Activated T-helper 2 cell treated with anti-CD3 and anti-CD28 coated beads, Interferon-gamma antibody, Interleukin-2, Interleukin-4, amounts not matched to agents 10 μg/mL and 5 μg/mL and 100 μg/mL, durations not matched to agents 14 hours and 24 hours and 36 hours (primary cell): ENCODE results near the gene GIGYF2. TPM values are rescaled to one million over a fixed set of nuclear protein-coding genes. Genes with fewer than 3 reads are reported as not detected.
"Not testable (repeated sequence)": the region's sequence is repeated elsewhere in the genome, so short reads cannot be mapped to it uniquely, and the experiment has no call there.

Experiments
- DNase-seq: peaks from one replicate; pipeline ENCODE4 v3.0.0; 2021; ENCODE audit warnings: low spot score
- H3K27ac Mint-ChIP-seq: one replicate; pipeline ENCODE4 v1.8.0; 2021; ENCODE audit warnings: mixed read lengths
- H3K27me3 Mint-ChIP-seq: one replicate; pipeline ENCODE4 v1.8.0; 2021; ENCODE audit warnings: low read depth, mixed read lengths
- H3K36me3 Mint-ChIP-seq: one replicate; pipeline ENCODE4 v1.8.0; 2021; ENCODE audit warnings: low read depth, mixed read lengths
- H3K4me1 Mint-ChIP-seq: one replicate; pipeline ENCODE4 v1.8.0; 2021; ENCODE audit warnings: low read depth, mixed read lengths
- H3K4me3 Mint-ChIP-seq: one replicate; pipeline ENCODE4 v1.8.0; 2021; ENCODE audit warnings: low read depth, mild to moderate bottlenecking, moderate library complexity, mixed read lengths
- H3K9me3 Mint-ChIP-seq: one replicate; pipeline ENCODE4 v1.8.0; 2021; ENCODE audit warnings: mixed read lengths
- intact Hi-C: fragments of 100-400 bp; cut with micrococcal nuclease; formaldehyde crosslinking; loops from one replicate; pipeline ENCODE4 v1.15.1; 2023
- total RNA-seq: library from RNA; stranded (reverse); gene quantifications from 2 replicates; pipeline ENCODE4 v1.2.3, GENCODE V29; 2022

The GIGYF2 gene
- total RNA-seq, 1 donor from 2014 or later, result 64.7 TPM

DNA sequence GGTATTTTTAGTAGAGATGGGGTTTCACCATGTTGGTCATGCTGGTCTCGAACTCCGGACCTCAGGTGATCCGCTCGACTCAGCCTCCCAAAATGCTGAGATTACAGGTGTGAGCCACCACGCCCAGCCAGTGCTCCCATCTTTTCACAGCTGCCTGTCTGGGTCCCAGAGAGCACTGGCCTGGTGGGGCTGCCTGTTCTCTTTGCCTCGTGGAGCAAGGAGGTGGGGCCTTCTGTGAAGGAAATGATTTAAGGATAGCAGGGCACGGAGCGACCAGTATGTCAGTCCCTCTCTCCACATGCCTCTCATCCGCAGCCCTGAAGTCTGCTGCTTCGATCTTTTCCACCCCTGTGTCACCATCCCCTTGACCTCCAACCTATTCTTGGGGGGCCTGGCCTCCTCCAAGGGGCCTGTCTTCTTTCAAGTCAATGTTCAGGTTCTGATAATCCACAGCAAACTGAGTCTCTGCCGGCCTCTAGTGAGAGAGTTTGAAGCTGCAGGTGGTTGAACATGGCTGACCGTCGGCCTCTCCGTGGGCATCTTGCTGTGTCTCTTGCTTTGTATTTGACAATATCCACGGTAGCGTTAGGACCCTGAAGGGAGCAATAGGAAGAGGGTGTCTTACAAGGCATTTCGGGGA is 28.2 kb upstream of the GIGYF2 start:
- peaks cover 6% of the 10 kb centered on the region for H3K27me3 Mint-ChIP-seq
- no peaks in the 10 kb centered on the region for H3K36me3 Mint-ChIP-seq
- no peaks in the 10 kb centered on the region for H3K9me3 Mint-ChIP-seq
- no peak overlapping the region for H3K4me3 Mint-ChIP-seq
- no peak overlapping the region for H3K27ac Mint-ChIP-seq
- H3K4me1 Mint-ChIP-seq, result no peaks in the 10 kb centered on the region
- intact Hi-C loops, result no loop called here
- DNase-seq, result no peak

DNA sequence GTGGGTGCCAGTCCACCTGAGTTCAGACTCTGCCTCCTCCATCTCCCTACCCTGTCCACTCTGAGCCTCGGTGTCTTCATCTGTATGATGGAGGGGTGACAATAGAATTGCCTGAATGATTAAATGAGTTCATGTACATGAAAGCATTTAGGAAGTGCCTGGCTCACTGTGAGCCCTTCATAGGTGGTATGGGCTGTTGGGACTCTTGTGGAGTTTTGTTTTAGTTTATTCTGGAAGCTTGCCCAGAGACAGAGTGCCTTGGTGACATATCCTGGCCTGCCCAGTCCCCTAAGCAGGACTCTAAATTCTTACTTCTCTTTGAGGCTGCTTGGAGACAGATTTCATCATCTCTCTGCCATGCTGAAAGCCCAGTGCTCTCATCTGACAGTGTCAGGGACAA is 24.5 kb upstream of the GIGYF2 start:
- Mint-ChIP-seq H3K9me3 (no peaks in the 10 kb centered on the region), H3K27me3 (peaks cover 6% of the 10 kb centered on the region), H3K27ac (no peak overlapping the region), H3K4me1 (peaks cover 3% of the 10 kb centered on the region), H3K4me3 (no peak overlapping the region), H3K36me3 (no peaks in the 10 kb centered on the region)
- DNase-seq, result no peak
- intact Hi-C loops, result no loop called here

GRCh38 chr2:232674491-232674890 is 22.6 kb upstream of the GIGYF2 start:
- Mint-ChIP-seq H3K4me1 (peaks cover 3% of the 10 kb centered on the region), H3K27me3 (peaks cover 12% of the 10 kb centered on the region)

DNA sequence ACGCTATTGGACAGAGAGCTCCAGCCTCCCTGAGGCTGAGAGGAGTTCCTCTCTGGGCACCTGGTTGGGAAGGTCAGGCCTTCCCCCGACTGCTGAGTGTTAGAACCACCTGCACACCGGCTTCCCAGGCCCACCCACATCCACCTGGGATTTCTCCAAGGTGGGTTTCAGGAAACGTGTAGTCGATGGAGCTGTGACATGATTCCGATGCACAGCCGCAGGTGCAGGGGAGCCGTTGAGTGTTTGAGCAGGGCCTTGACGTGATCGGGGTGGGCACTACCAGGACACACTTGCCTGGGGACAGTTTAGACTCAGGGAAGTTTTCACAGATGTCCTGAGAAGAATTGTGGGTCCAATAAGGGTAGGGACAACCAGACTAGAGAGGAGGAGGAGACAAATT is 21.8 kb upstream of the GIGYF2 start:
- Mint-ChIP-seq H3K4me1 (peaks cover 3% of the 10 kb centered on the region), H3K9me3 (no peaks in the 10 kb centered on the region), H3K27me3 (peaks cover 14% of the 10 kb centered on the region), H3K36me3 (no peaks in the 10 kb centered on the region), H3K4me3 (no peak overlapping the region), H3K27ac (no peak overlapping the region)
- intact Hi-C loops, result no loop called here
- no peak for DNase-seq

More at GRCh38 chr2:232674491-232674890, 22.6 kb upstream of the GIGYF2 start:
- intact Hi-C loops, result no loop called here
- no peak for DNase-seq
- Mint-ChIP-seq H3K27ac (no peak overlapping the region), H3K36me3 (no peaks in the 10 kb centered on the region), H3K4me3 (no peak overlapping the region), H3K9me3 (no peaks in the 10 kb centered on the region)

- no peak overlapping the region for H3K27ac Mint-ChIP-seq
- no peak for DNase-seq
- peaks cover 3% of the 10 kb centered on the region for H3K4me1 Mint-ChIP-seq
- H3K9me3 Mint-ChIP-seq, result no peaks in the 10 kb centered on the region
- H3K27me3 Mint-ChIP-seq, result peaks cover 27% of the 10 kb centered on the region
- intact Hi-C loops, result no loop called here
- H3K4me3 Mint-ChIP-seq, result no peak overlapping the region
- no peaks in the 10 kb centered on the region for H3K36me3 Mint-ChIP-seq
Measured at GRCh38 chr2:232680006-232680405, 17.1 kb upstream of the GIGYF2 start.

DNA sequence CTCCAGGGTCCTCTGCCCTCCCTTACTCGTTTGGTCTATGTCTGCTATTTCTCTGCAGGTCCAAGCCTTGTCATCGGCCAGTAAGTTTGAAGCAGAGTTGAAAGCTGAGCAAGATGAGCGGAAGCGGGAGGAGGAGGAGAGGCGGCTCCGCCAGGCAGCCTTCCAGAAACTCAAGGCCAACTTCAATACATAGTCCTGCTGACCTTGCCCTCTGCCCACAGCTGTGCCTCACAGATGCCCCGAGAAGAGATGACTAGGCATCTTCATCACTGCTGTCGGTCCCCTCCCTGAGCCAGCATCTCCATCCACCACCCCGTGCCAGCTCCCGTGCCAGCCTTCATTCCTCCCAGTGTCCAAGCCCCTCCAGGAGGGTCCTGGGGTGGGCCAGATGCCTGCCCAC is 15.6 kb upstream of the GIGYF2 start:
- no peaks in the 10 kb centered on the region for H3K9me3 Mint-ChIP-seq
- DNase-seq, result no peak
- H3K27ac Mint-ChIP-seq, result no peak overlapping the region
- H3K27me3 Mint-ChIP-seq, result peaks cover 27% of the 10 kb centered on the region
- intact Hi-C loops, result no loop called here
- H3K36me3 Mint-ChIP-seq, result no peaks in the 10 kb centered on the region
- H3K4me3 Mint-ChIP-seq, result no peak overlapping the region
- H3K4me1 Mint-ChIP-seq, result peaks cover 1% of the 10 kb centered on the region

- H3K9me3 Mint-ChIP-seq, result no peaks in the 10 kb centered on the region
- no peak overlapping the region for H3K4me3 Mint-ChIP-seq
- intact Hi-C loops, result no loop called here
- no peaks in the 10 kb centered on the region for H3K36me3 Mint-ChIP-seq
- H3K27ac Mint-ChIP-seq, result no peak overlapping the region
- DNase-seq, result no peak
- peaks cover 26% of the 10 kb centered on the region for H3K27me3 Mint-ChIP-seq
- no peaks in the 10 kb centered on the region for H3K4me1 Mint-ChIP-seq
Measured at GRCh38 chr2:232683368-232683767, 13.8 kb upstream of the GIGYF2 start.

- peaks cover 16% of the 10 kb centered on the region for H3K27me3 Mint-ChIP-seq
- H3K27ac Mint-ChIP-seq, H3K9me3 Mint-ChIP-seq, H3K36me3 Mint-ChIP-seq, DNase-seq, H3K4me3 Mint-ChIP-seq, H3K4me1 Mint-ChIP-seq, intact Hi-C loops: not testable (repeated sequence)
Measured at GRCh38 chr2:232685391-232685790, 11.7 kb upstream of the GIGYF2 start.

GRCh38 chr2:232687382-232688160 is 9.6 kb upstream of the GIGYF2 start:
- intact Hi-C loops, result no loop called here
- DNase-seq, result no peak
- H3K4me1 Mint-ChIP-seq, result no peaks in the 10 kb centered on the region
- no peak overlapping the region for H3K27ac Mint-ChIP-seq
- H3K36me3 Mint-ChIP-seq, result no peaks in the 10 kb centered on the region
- H3K9me3 Mint-ChIP-seq, result no peaks in the 10 kb centered on the region
- peaks cover 8% of the 10 kb centered on the region for H3K27me3 Mint-ChIP-seq
- no peak overlapping the region for H3K4me3 Mint-ChIP-seq

GRCh38 chr2:232688201-232688600 is 8.9 kb upstream of the GIGYF2 start:
- Mint-ChIP-seq H3K27me3 (peaks cover 6% of the 10 kb centered on the region), H3K4me1 (no peaks in the 10 kb centered on the region), H3K9me3 (no peaks in the 10 kb centered on the region), H3K36me3 (no peaks in the 10 kb centered on the region), H3K27ac (no peak overlapping the region), H3K4me3 (no peak overlapping the region)
- intact Hi-C loops, result no loop called here
- no peak for DNase-seq

GRCh38 chr2:232689152-232689910 is 7.8 kb upstream of the GIGYF2 start:
- H3K27ac Mint-ChIP-seq, result no peak overlapping the region
- peaks cover 2% of the 10 kb centered on the region for H3K27me3 Mint-ChIP-seq
- no peaks in the 10 kb centered on the region for H3K9me3 Mint-ChIP-seq
- DNase-seq, result no peak
- H3K4me3 Mint-ChIP-seq, result no peak overlapping the region
- H3K4me1 Mint-ChIP-seq, result no peaks in the 10 kb centered on the region
- intact Hi-C loops, result no loop called here
- no peaks in the 10 kb centered on the region for H3K36me3 Mint-ChIP-seq

- intact Hi-C loops, result loop anchor here (10.0 kb wide), 1 partner anchor 574 kb away; no protein-coding TSS in a partner anchor
- H3K27me3 Mint-ChIP-seq, H3K27ac Mint-ChIP-seq, H3K9me3 Mint-ChIP-seq, H3K4me3 Mint-ChIP-seq, H3K36me3 Mint-ChIP-seq, H3K4me1 Mint-ChIP-seq, DNase-seq: not testable (repeated sequence)
Measured at GRCh38 chr2:232691117-232691516, 6.0 kb upstream of the GIGYF2 start.

- no peak overlapping the region for H3K4me3 Mint-ChIP-seq
- intact Hi-C loops, result loop anchor here (10.0 kb wide), 1 partner anchor 571 kb away; no protein-coding TSS in a partner anchor
- H3K27me3 Mint-ChIP-seq, result peaks cover 5% of the 10 kb centered on the region
- no peaks in the 10 kb centered on the region for H3K9me3 Mint-ChIP-seq
- H3K27ac Mint-ChIP-seq, result no peak overlapping the region
- H3K4me1 Mint-ChIP-seq, result peaks cover 7% of the 10 kb centered on the region
- peaks cover 2% of the 10 kb centered on the region for H3K36me3 Mint-ChIP-seq
- DNase-seq, result no peak
Measured at GRCh38 chr2:232693344-232693743, 3.8 kb upstream of the GIGYF2 start.
